GM21390 (cell line): ENCODE measurements around the gene PHKB.

ENCODE experiments used
- ATAC-seq: cut with Tn5 transposase; IDR thresholded peaks from one replicate; pipeline ENCODE4 v1.9.1; 2021; ENCODE audit not compliant: unreplicated experiment

Gene PHKB

DNA sequence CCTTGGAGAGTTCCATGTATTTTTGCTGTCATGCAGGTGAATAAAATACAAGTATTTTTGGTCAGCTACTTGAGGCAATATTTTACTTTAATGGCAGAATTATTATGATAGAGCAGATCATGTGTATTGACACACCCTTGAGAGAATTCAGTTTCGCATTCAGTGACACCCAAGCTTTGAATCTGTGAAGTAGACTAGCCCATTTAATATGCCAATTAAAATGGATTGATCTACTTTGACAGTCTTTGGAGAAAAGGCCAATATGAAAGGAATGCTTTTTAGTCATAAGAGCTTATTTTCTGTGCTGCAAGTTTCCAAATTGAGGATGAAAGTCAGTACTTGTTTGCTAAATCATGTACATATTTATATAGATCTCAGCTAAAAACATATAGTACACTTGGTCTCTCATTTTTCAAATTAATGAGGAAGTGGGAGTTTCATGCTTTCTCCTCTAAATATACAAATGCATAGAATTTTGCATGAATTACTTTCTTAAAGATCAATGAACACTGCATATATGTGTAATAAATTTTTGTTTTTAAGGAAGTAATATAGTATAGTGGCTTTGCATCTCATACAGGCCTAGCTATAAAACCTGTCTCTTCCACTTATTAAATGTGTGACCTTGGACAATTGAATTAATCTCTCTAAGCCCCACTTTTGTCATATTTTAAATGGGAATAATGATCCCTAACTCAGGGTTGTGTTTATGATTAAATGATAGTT, 161.5 kb downstream of the PHKB start:
- no peak for ATAC-seq

DNA sequence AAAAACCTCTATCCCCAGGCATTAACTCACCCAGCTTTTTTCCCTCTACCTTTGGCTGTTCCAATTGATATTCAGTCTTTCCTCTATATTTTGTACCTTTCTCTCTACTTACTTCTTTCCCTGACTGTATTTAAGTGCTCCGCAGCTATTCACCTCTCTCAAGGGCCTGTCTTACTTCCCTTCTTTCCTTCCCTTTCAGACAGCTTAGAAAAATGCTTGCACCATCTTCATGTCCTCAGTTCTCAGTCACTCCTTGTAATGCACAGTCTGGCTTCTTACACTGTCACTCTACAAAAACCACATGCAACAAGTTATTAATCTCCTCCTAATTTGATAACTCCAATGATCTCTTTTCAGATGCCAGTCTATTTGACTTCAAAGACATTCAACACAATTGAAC, 163.4 kb downstream of the PHKB start:
- no peak for ATAC-seq

DNA sequence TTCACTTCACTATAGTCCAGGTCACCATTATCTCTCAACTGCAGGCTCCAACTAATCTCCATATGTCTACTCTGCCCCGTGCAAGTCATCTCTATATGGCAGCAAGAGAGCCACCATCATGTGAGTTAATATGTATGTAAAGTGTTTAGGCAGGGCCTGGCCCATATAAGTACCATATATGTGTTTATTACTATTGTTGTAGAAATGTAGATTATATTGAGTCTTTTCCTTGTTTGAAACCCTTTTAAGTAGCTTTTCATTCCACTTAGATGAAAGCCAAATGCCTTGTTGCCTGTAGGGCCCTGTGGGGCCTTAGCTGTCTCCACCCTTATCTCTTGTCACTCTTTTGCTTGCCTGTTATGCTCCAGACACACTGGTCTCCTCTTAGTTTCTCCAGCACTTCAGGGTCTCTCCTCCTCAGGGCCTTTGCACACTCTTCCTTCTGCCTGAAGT, 164.0 kb downstream of the PHKB start:
- ATAC-seq = no peak

DNA sequence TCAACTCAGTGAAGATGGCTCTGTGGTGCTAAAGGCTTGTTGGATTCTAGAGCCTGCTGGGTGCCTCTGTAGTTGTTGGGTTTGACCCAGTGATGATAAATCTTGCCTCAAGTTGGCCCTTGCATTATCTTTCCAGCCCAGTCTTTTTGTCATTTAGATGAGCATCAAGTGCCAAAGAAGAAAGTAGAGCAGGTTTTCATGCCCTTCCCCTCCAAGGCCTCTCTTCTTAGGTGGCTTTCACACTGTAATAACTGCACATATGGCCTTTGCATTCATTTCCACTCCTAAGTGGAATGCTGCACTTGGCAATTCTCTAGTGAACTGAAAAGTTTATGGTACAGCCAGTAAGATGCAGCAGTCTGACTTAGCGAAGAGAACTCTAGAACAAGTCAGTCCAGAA, 165.1 kb downstream of the PHKB start:
- ATAC-seq = no peak

DNA sequence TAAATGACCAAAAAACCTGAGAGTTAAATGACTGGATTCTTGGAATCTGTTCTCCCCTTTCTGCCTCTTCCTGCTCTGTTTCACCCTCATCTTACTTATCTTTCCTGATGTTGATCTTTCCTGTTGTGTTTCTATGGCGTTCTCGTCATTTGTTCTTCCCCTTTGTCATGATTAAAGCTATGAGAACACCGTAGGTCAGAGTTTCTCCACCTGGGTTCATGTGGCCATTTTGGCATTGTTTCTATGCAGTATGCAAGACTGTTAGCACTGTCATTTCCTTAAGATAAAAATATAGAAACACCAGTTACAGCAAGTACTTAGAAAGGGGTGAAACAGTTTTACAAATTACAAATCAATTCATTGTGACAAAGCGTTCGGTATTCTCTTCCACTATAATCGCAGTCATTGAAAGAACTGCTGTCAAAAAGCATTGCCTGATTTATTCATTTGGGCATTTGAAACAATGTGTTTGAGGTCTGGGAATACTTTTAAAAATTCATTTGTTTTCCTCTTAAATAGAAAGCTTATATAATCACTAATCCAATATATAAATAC, 166.0 kb downstream of the PHKB start:
- no peak for ATAC-seq

DNA sequence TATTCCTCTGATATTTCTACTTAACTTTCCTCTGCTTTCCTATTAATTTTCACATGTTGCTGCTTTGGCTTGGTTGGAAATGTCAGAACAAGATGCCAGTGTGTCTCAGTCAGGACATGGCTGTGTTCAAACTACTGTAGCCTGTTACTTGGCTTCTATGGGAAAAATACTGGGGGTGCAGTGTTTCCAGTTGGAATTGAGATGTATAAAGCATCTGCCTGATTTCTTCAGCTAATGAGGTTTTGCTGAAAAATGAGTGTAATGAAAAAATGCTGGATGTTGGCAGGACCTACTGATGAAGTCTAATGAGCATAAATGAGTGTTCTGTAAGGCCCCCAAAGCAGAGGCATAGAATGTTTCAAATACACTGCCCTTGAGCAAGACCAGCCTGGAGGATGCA, 166.6 kb downstream of the PHKB start:
- no peak for ATAC-seq

DNA sequence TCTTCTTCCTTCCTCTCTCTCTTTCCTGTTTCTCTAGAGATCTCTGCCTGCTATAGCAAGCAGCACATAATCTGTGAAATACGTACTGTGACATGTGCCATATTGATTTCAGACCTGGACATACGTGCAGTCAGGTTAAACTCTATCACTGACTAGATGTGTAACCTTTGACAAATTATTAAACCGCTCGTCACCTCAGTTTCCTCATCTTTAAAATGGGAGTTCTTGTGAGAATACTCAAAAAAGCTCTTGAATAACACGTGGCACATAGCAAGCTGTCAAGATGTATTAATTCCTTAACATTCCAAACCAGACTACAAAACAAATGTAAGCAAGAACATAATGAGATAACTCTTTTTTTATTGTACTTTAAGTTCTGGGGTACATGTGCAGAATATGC, 170.0 kb downstream of the PHKB start:
- ATAC-seq = no peak

DNA sequence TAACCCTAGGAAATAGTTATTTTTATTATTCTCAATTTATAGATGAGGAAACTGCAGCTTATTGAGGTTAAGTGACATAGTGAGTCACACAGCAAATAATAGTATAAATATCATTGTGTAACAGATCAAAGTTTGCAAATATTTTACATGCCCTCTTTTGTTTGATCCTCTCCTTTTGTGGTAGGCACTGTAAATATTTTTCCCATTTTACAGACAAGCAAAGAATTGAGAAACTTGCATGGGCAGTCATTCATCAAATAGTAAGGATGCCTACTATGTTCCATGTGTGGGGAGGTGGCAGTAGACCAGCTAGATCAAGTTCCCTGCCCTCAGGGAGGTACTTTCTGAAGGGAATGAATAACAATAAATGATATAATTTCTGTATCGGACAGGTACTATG, 173.0 kb downstream of the PHKB start:
- no peak for ATAC-seq

DNA sequence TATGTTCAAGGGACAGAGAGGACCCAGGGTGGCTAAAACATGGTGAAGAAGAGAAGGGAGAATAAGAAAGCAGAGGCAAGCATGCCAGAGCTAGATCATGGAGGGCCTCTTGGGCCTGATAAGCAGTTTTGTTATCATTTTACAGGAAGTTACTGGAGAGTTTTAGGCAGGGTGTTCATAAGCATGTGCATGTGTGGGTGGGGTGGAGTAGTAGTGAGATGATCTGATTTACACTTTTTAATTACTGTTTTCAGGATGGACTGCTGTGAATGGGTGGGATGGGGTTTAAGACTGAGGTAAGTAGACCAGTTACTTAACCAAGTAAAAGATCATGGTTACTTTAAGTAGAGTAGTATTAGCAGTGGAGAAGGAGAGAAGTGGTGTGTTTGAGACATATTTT, 173.6 kb downstream of the PHKB start:
- ATAC-seq = no peak

DNA sequence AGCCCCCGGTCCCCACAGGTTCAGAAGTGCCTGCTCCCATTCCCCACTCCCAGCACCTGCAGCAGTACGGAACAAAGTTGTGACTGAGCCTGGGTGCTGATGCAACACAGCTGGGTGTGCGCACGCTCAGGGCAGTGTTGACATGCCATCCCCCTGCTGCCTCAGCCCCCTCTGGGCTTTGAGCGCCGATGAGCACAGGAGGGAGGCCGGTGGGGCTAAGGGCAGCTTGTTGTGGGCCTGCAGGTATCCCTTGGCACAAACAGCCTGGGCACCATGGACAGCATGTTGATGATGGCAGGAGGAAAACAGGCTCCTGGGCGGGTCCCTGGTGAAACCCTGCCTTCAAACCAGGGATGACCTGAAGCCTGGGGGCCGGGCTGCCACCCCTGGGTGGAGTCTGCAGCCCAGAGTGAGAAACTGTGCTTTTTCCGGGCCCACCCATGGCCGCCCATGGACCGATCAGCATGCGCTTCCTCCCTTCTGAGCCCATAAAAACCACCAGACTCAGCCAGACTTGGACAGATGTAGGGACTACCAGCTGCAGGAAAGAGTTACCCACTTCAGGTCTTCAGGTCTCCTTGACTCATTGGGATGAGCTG, 175.5 kb downstream of the PHKB start:
- no peak for ATAC-seq

DNA sequence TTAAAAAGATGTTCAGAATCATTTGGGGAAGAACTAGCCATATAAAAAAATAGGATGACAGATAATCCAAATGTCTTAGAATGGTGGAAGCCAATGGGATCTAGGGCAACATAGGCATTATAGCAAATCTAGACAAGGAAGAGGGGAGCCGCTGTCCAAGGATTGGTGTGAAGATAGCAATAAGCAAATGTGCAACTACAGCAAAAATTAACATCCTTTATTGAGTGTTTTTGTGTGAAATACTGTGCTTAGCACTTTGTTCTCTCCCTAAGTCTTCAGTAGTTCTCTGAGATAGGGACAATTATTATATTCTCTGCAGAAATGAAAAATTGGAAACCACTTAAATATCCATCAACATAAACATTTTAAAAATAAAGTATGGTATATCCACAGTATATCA, 177.0 kb downstream of the PHKB start:
- no peak for ATAC-seq

DNA sequence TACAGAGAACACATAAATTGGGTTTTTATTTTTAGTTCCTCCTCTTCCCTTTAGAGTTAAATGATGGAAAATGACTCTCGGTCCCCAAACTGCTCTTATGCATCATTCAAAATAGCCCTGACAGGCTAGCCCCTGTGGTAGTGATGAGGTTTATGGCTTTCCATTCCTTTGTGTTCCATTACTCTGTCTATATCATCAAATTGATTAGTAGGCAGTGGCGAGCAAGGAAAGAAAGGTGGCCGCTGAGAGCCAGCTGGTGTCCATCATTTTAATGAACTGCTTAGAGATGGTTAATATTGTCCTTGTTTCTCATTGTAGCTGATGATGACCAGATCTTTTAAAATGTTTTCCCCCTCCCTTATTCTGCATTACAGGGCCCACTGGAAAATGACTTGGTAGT, 179.5 kb downstream of the PHKB start:
- no peak for ATAC-seq

DNA sequence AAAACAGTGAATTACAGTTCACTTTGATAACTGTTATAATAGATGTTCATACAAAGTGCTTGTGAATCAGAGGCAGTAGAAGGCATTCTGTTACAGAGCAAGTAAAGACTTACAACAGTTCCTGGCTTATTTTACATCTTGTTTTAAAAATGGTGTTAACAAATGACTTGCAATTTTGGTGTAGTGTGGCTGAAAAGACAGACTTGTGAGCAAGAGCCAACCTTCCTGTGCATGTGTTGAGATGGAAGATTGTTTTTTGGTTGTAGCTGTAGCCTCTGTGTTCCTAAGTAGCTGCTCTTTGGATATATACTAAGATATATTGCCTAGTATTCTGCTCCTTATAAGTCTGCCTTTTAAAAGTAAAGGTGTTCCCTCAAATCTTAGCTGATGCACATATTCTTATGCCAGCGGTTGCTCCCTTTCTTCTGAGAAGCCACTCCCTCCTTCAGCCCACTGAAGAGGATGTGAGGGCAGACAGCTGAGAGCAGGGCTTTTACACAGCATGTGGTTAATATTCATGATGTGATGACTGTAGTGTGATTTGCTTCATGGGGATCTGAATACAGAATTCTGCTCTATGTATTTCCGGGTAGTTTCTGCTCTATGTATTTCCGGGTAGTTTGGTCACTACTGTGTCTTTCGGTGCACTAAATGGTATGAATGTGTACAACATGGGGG, 182.3 kb downstream of the PHKB start:
- no peak for ATAC-seq

DNA sequence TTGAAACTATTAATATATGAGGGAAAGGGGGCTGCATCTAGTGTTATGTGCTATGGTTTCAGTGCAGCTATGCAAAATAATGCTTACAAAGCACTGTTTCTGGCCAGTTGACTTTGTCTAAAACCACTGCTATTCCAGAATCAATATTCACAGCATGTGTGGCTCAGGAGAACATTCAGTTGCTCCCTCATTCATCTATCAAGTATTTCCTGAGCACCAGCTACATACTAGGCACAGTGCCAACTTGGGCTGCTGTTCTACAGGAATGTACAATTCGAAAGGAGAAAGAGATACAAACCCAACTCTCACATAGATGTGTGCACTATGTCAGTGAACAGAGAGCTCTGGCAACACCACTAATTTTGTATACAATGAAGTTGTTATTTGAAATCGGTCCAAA, 183.0 kb downstream of the PHKB start:
- ATAC-seq = no peak

DNA sequence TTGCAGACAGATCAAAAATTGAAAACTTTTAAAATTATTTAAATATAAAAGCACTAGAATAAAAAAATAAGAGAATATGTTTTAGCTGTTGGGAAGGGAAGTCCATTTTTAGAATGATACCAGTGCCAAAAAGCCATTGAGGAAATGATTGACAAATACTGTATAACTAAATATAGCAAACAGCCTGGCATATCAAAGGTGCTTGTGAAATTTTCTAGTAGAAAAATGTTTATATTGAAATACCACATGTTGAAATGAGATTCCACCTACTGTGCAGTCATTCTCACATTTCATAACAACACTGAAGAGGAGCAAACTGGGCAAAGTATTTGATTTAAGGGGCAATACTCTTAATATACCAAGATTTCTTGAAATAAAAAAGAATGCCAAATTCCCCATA, 183.5 kb downstream of the PHKB start:
- no peak for ATAC-seq

DNA sequence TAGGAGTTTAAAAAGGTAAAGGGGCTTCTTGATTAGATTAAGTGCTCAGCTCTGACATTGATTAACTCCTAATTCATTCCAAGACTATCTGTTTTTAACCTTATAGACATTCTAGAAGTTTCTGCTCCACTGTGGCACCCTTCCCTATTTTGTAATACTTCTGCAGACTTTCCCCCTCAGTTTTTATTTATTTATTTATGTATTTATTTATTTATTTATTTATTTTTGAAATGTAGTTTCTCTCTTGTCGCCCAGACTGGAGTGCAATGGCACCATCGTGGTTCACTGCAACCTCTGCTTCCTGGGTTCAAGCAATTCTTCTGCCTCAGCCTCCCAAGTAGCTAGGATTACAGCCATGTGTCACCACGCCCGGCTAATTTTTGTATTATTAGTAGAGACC, 185.8 kb downstream of the PHKB start:
- ATAC-seq = no peak

DNA sequence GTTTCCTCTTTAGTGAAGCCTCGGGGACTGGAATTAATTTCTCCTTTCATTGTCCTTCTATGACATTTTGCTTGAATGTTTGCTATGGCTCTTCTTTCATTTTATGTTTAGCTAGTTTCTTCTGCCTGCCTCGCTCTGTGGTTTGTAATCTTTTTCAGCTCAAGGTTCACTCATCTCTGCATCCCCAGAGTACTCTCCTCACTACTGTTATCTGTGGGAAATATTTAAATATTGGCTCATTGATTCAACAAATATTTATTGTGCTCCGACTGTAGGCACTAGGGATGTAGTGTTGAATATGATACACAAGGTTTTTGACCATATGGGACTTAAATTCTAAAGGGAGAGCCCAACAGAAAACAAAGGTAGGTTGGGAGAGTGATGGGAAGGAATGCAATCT, 195.9 kb downstream of the PHKB start:
- no peak for ATAC-seq

DNA sequence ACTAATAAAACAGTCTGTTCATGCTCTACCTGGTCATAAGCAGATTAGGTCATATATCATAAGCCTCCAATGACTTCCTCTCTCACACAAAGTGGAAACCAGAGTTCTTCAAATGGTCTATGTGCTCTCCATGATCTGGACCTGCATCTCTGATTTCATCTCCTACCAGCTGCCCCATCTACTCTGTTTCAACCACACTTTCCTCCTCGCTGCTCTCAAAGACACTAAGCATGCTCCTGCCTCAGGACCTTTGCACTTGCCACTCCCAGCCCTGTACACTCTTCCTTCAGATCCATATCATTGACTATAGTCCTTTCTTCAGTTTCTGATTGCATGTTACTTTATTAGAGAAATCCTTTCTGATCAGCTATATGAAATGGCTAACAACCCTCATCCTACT, 196.8 kb downstream of the PHKB start:
- no peak for ATAC-seq

DNA sequence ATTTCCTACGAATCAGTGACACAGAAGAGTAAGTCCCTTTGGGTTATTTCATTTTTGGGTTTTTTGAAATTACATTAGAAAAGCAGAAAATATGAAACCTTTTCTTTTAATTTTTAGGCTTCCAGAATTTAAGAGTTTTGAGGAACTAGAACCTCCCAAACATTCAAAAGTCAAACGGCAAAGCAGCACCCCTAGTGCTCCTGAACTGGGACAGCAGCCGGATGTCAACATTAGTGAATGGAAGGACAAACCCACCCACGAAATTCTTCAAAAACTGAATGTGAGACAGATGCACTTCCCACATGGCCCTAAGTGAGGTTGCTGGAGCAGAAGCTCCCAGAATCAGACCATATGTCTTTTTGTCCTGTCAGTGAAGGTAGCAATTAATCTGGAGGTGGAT, 199.4 kb downstream of the PHKB start:
- ATAC-seq = no peak

DNA sequence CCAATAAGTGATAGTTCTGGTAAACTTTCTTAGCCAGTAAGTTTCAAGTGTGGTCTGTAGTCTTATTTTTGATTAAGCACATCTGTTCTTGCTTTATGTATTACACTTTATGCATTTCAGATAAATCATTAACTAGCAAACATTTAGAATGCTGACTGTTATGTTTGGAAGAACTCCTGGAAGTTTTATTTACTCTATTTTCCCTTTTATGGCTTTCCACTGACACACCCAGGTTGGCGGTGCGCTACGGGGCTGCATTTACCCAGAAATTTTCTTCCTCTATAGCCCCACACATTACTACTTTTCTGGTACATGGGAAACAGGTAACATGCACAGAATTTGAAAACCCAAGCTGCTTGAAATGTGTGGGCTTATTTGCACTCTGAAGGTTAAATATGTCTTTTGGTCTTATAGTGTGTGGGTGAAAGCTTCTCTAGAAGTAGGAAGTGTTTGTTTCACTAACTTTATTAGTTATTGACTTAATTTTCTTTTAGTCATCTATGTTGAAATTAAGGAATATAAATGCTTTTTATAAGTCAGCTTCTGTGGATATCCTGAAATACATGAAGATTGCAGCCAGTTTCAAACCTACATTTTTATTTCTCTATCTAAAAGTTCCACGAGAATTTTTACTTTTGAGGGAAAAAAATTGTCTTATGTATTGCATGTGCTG, 203.7 kb downstream of the PHKB start:
- no peak for ATAC-seq

DNA sequence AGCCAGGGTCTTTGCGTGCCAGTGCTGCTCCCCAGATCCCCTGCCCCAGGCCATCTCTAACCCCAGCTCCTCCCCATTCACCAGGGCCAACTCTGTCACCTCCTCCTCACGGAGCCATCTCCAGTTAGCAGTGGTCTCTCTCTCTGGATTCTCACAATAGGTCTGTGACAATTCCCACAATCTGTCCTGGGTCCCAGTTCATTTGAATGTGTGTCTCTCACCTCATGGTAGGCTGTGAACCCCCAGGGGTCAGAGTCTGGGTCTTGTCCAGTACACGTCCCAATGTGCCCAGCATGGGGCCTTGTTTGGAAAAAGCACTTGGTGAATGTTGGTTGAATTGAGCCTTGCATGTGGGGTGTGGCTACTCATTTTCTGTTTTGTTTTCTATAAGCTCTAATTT, 205.3 kb downstream of the PHKB start:
- no peak for ATAC-seq

DNA sequence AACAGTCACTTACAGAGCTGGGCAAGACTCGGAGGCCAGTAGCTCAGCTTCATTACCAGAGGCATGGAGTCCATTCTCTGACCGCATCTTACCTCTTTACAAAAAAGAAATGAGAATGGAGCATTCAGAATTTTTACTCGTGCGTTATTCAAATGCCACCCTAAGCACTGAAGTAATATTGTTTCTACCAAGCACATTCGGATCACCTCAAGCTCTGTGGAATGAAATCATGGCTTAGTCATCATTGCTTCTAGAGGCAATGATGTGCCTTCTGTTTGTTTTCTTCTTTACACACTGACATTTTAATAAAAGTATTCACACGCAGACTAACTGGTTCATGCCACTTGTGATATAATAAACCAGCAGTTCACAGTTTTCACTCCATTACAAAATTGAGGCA, 206.8 kb downstream of the PHKB start:
- ATAC-seq = no peak
